ENCODE results near the gene FLYWCH2. TPM values are rescaled to one million over a fixed set of nuclear protein-coding genes. Genes with fewer than 3 reads are reported as not detected.

The FLYWCH2 gene
- total RNA-seq, 1 experiment from 2014 or later = 23.9 TPM

GRCh38 chr16:2936436-2937011, 53.5 kb downstream of the FLYWCH2 start:
- POLR2A ChIA-PET (ENCODE audit: low non-redundant PET) = no interaction called here
- no peaks in the 10 kb centered on the region for H3K27me3 ChIP-seq (replicated peaks; ENCODE audit: insufficient read depth, low read depth, low read length, poor library complexity)
- H3K4me3 ChIP-seq (ENCODE audit: low read depth, low read length, poor library complexity, severe bottlenecking) = no peak overlapping the region
- no peak for TF ChIP-seq CTCF (conservative IDR thresholded peaks at IDR 0.05; ENCODE audit: low read depth, low read length)
- TF ChIP-seq EZH2 (IDR thresholded peaks at IDR 0.05; ENCODE audit: borderline replicate concordance, low read depth, low read length, poor library complexity, severe bottlenecking) = no peak
- BruUV-seq (replicated peaks) = no TSS peak
- CTCF ChIA-PET = no interaction called here
- H3K9me3 ChIP-seq (ENCODE audit: low read depth, low read length, poor library complexity, severe bottlenecking) = no peaks in the 10 kb centered on the region
- H3K4me1 ChIP-seq (ENCODE audit: insufficient read depth, low read length, poor library complexity, severe bottlenecking) = no peaks in the 10 kb centered on the region
- H3K36me3 ChIP-seq (ENCODE audit: insufficient read depth, low read length, poor library complexity, severe bottlenecking) = peaks cover 26% of the 10 kb centered on the region
- DNase-seq (ENCODE audit: low spot score) = no peak
- intact Hi-C loops (cut with micrococcal nuclease; ENCODE audit: unreplicated experiment) = no loop called here
- no peak overlapping the region for H3K27ac ChIP-seq (ENCODE audit: low read depth, low read length, poor library complexity, severe bottlenecking)

- Histone ChIP-seq H3K9me3 (ENCODE audit: low read depth, low read length, poor library complexity, severe bottlenecking) (no peaks in the 10 kb centered on the region), H3K36me3 (ENCODE audit: insufficient read depth, low read length, poor library complexity, severe bottlenecking) (peaks cover 28% of the 10 kb centered on the region), H3K4me3 (ENCODE audit: low read depth, low read length, poor library complexity, severe bottlenecking) (no peak overlapping the region), H3K4me1 (ENCODE audit: insufficient read depth, low read length, poor library complexity, severe bottlenecking) (no peaks in the 10 kb centered on the region), H3K27ac (ENCODE audit: low read depth, low read length, poor library complexity, severe bottlenecking) (no peak overlapping the region), H3K27me3 (replicated peaks; ENCODE audit: insufficient read depth, low read depth, low read length, poor library complexity) (no peaks in the 10 kb centered on the region)
- no TSS peak for BruUV-seq (replicated peaks)
- intact Hi-C loops (cut with micrococcal nuclease; ENCODE audit: unreplicated experiment) = no loop called here
- DNase-seq (ENCODE audit: low spot score) = no peak
- POLR2A ChIA-PET (ENCODE audit: low non-redundant PET) = no interaction called here
- TF ChIP-seq EZH2 (IDR thresholded peaks at IDR 0.05; ENCODE audit: borderline replicate concordance, low read depth, low read length, poor library complexity, severe bottlenecking) = no peak
- no peak for TF ChIP-seq CTCF (conservative IDR thresholded peaks at IDR 0.05; ENCODE audit: low read depth, low read length)
- CTCF ChIA-PET = no interaction called here
Observed at GRCh38 chr16:2937170-2937569, 54.2 kb downstream of the FLYWCH2 start.

- no TSS peak for BruUV-seq (replicated peaks)
- H3K9me3 ChIP-seq (ENCODE audit: low read depth, low read length, poor library complexity, severe bottlenecking) = no peaks in the 10 kb centered on the region
- H3K27ac ChIP-seq (ENCODE audit: low read depth, low read length, poor library complexity, severe bottlenecking) = no peak overlapping the region
- no peaks in the 10 kb centered on the region for H3K4me1 ChIP-seq (ENCODE audit: insufficient read depth, low read length, poor library complexity, severe bottlenecking)
- no peak overlapping the region for H3K4me3 ChIP-seq (ENCODE audit: low read depth, low read length, poor library complexity, severe bottlenecking)
- ChIA-PET POLR2A (ENCODE audit: low non-redundant PET) (no interaction called here), CTCF (no interaction called here)
- H3K27me3 ChIP-seq (replicated peaks; ENCODE audit: insufficient read depth, low read depth, low read length, poor library complexity) = no peaks in the 10 kb centered on the region
- intact Hi-C loops (cut with micrococcal nuclease; ENCODE audit: unreplicated experiment) = no loop called here
- DNase-seq (ENCODE audit: low spot score) = no peak
- TF ChIP-seq EZH2 (IDR thresholded peaks at IDR 0.05; ENCODE audit: borderline replicate concordance, low read depth, low read length, poor library complexity, severe bottlenecking) = no peak
- TF ChIP-seq CTCF (conservative IDR thresholded peaks at IDR 0.05; ENCODE audit: low read depth, low read length) = no peak
- H3K36me3 ChIP-seq (ENCODE audit: insufficient read depth, low read length, poor library complexity, severe bottlenecking) = peaks cover 29% of the 10 kb centered on the region
Observed at GRCh38 chr16:2938206-2938605, 55.2 kb downstream of the FLYWCH2 start.
